Measurements from ENCODE around the gene CNOT3.

CNOT3 gene

DNA sequence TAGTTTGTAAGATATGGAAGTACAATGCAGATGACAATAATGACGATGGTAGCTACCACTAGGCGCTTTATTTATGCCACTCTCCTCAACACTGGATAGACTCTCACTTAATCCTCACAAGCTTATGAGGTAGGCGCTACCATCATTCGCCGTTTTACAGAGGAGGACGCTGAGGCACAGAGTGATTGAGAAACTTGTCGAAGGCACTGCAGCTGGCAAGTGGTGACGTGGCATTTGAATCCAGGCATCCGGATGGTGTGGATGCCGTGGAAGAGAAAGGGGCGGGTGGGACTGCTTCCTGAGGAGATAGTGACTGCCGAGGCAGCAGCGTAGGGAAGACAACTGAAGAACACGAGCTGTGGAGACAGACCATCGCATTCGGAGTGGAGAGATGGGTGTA lies 61.8 kb downstream of the CNOT3 start:
- DNase-seq = no peak

DNA sequence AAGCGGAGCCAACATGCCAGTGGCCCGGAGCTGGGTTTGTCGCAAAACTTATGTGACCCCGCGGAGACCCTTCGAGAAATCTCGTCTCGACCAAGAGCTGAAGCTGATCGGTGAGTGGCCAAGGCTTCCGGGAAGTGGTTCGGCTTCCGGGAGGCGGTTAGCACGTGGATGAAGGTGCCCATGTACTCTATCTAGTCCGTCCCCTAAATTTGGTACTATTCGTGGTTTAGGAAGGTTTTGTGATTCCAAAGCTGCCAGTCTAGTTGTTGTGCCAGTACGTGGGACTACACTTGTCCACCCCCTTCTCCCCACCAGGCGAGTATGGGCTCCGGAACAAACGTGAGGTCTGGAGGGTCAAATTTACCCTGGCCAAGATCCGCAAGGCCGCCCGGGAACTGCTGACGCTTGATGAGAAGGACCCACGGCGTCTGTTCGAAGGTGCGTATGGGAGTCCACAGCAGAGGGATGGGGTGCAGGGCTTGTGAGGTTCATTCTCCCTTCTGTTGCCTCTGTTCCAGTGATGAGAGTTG lies 63.7 kb downstream of the CNOT3 start:
- DNase-seq = no peak

GRCh38 chr19:54201980-54202379 lies 64.4 kb downstream of the CNOT3 start:
- DNase-seq = no peak

GRCh38 chr19:54203151-54203611 lies 65.6 kb downstream of the CNOT3 start:
- DNase-seq = peak; percentile 30

- DNase-seq = no peak
These were observed 67.4 kb downstream of the CNOT3 start for GRCh38 chr19:54204767-54205468.

Data from hematopoietic multipotent progenitor cell treated with erythropoietin and hydrocortisone succinate and interleukin-3 and kit ligand, for 8 days (in vitro differentiated cells).